PC-3 (cell line): Measurements from ENCODE around the gene VPS33A.

Experiments used
- CTCF ChIP-seq: fragments of 300-600 bp; sonication (generic); conservative IDR thresholded peaks from 2 replicates; pipeline ENCODE4 v1.5.1; 2017; ENCODE audit warnings: antibody characterized with exemption, low read depth, mild to moderate bottlenecking, low read length
- EZH2 ChIP-seq: fragments of 300-600 bp; sonication (generic); IDR thresholded peaks from one replicate; pipeline ENCODE4 v1.6.1; 2017; ENCODE audit warnings: antibody characterized with exemption, mild to moderate bottlenecking, low read length; ENCODE audit not compliant: unreplicated experiment
- EZH2phosphoT487 ChIP-seq: fragments of 300-600 bp; sonication (generic); IDR thresholded peaks from 2 replicates; pipeline ENCODE4 v1.6.1; 2018; ENCODE audit warnings: mild to moderate bottlenecking, antibody characterized with exemption, low read length, borderline replicate concordance

- no peak for TF ChIP-seq CTCF
- no peak for TF ChIP-seq EZH2phosphoT487
- TF ChIP-seq EZH2 = no peak
These were observed 818 bp downstream of the VPS33A start for GRCh38 chr12:122265476-122265875.
